ENCODE results near the gene CCDC169. TPM values are rescaled to one million over a fixed set of nuclear protein-coding genes. Genes with fewer than 3 reads are reported as not detected.

Gene CCDC169
- total and polyA plus RNA-seq, 2 of the 4 experiments (the other 2 are of a cell fraction) = 0.54 to 0.62 TPM

- CTCF ChIA-PET = interaction anchor here (1.1 kb wide), 1 partner anchor 442 kb away, joined by 5 read pairs; no protein-coding TSS in a partner anchor
- H3K4me1 ChIP-seq (ENCODE audit: control insufficient read depth, insufficient read depth, low read length) = peaks cover 2% of the 10 kb centered on the region; the same call in 1 of the 2 replicates
- H2AK5ac ChIP-seq (ENCODE audit: low read depth, low read length) = no peak overlapping the region
- DNase-seq (no peak), ATAC-seq (ENCODE audit: low read depth) (no peak)
- no peaks in the 10 kb centered on the region for H3K9me3 ChIP-seq (ENCODE audit: control insufficient read depth, insufficient read depth, low read length)
- H4K20me1 ChIP-seq (ENCODE audit: insufficient read depth, low read length) = no peaks in the 10 kb centered on the region
- WGBS, 2 experiments (ENCODE audit: extremely low coverage in 2 of 2, insufficient read length in 1 of 2) = 83% methylated on average over 2 of the region's 3 CpGs; no CpG with 5 or more reads in 1 of the 2 experiments
- H2BK120ac ChIP-seq (ENCODE audit: low read depth, low read length) = no peak overlapping the region
- H4K8ac ChIP-seq (ENCODE audit: low read depth in 2 of 2, low read length in 2 of 2) = no peak overlapping the region
- H3K27ac ChIP-seq (ENCODE audit: insufficient read depth, low read length) = no peak overlapping the region
- H3K23ac ChIP-seq (ENCODE audit: low read depth, low read length) = no peak overlapping the region
- H2AFZ ChIP-seq (replicated peaks; ENCODE audit: low read length, poor library complexity) = no peak overlapping the region
- no peak overlapping the region for H3K14ac ChIP-seq (replicated peaks; ENCODE audit: low read depth, low read length)
- no TSS peak for BruUV-seq (replicated peaks)
- no peak overlapping the region for H3K56ac ChIP-seq (ENCODE audit: extremely low read depth, insufficient read depth, low read length)
- POLR2A ChIA-PET (ENCODE audit: unreplicated experiment) = no interaction called here
- no peaks in the 10 kb centered on the region for H3K27me3 ChIP-seq (ENCODE audit: control insufficient read depth, insufficient read depth, low read length)
- H3K9ac ChIP-seq (ENCODE audit: low read depth, low read length) = no peak overlapping the region
- dilution Hi-C loops (cut with HindIII; ENCODE audit: low sequenced_read_pairs, unreplicated experiment) (no loop called here), in situ Hi-C loops (cut with MboI; ENCODE audit: low sequenced_read_pairs) (no loop called here), intact Hi-C loops (cut with micrococcal nuclease) (no loop called here)
- no peaks in the 10 kb centered on the region for H3K79me1 ChIP-seq (ENCODE audit: low read depth in 1 of 2, low read length in 2 of 2)
- no peak overlapping the region for H4K5ac ChIP-seq (ENCODE audit: low read depth, low read length)
- H3K4me3 ChIP-seq (ENCODE audit: insufficient read depth, low read depth, low read length) = no peak overlapping the region
- no peak overlapping the region for H2BK20ac ChIP-seq (ENCODE audit: low read depth, low read length)
- no peak overlapping the region for H3K4me2 ChIP-seq (ENCODE audit: low read depth, low read length)
- H2BK15ac ChIP-seq (ENCODE audit: low read depth, low read length) = no peak overlapping the region
- H2AK9ac ChIP-seq (replicated peaks; ENCODE audit: low read depth, low read length, poor library complexity) = no peak overlapping the region
- H3K9me1 ChIP-seq (ENCODE audit: insufficient read depth, low read length) = no peaks in the 10 kb centered on the region
- H3K4ac ChIP-seq (ENCODE audit: low read depth, low read length) = no peak overlapping the region
- H2BK5ac ChIP-seq (ENCODE audit: low read depth, low read length, poor library complexity, severe bottlenecking) = no peak overlapping the region
- H3K36me3 ChIP-seq (ENCODE audit: control insufficient read depth, insufficient read depth, low read length) = no peaks in the 10 kb centered on the region
- TF ChIP-seq POLR2A (IDR thresholded peaks at IDR 0.05; ENCODE audit: low read depth, low read length) (no peak), ELK1 (IDR thresholded peaks at IDR 0.05; ENCODE audit: borderline replicate concordance, low read depth, low read length) (no peak), MXI1 (IDR thresholded peaks at IDR 0.05; ENCODE audit: borderline replicate concordance, low read depth, low read length) (no peak), CTCF (conservative IDR thresholded peaks at IDR 0.05; ENCODE audit: low read depth, low read length) (no peak), MAFK (IDR thresholded peaks at IDR 0.05; ENCODE audit: low read depth, low read length) (no peak), FOS (IDR thresholded peaks at IDR 0.05; ENCODE audit: low read depth, low read length) (no peak), SMC3 (IDR thresholded peaks at IDR 0.05; ENCODE audit: low read depth, low read length) (no peak), USF2 (IDR thresholded peaks at IDR 0.05; ENCODE audit: low read depth, low read length) (no peak), RFX5 (IDR thresholded peaks at IDR 0.05; ENCODE audit: low read depth, low read length) (no peak), NFE2L2 (IDR thresholded peaks at IDR 0.05; ENCODE audit: low read depth, low read length) (no peak), CEBPB (IDR thresholded peaks at IDR 0.05; ENCODE audit: low read depth, low read length) (no peak), RCOR1 (IDR thresholded peaks at IDR 0.05; ENCODE audit: insufficient replicate concordance, low read length) (no peak), MAZ (IDR thresholded peaks at IDR 0.05; ENCODE audit: borderline replicate concordance, low read depth, low read length) (no peak), BHLHE40 (IDR thresholded peaks at IDR 0.05; ENCODE audit: low read depth, low read length) (no peak), RAD21 (IDR thresholded peaks at IDR 0.05; ENCODE audit: low read length) (no peak), CHD1 (IDR thresholded peaks at IDR 0.05; ENCODE audit: low read depth, low read length) (no peak)
- H3K18ac ChIP-seq (ENCODE audit: low read depth, low read length) = no peak overlapping the region
- no peak overlapping the region for H4K91ac ChIP-seq (ENCODE audit: insufficient read depth, low read depth, low read length)
These were observed 3.5 kb downstream of the CCDC169 start for GRCh38 chr13:36294096-36294495.

Data from IMR-90 (cell line).